ENCODE data around the gene ANTKMT.

The ANTKMT gene

GRCh38 chr16:720990-721764, at the start of gene ANTKMT:
Gene ANTKMT (plus strand): TSS chr16:721146. CDS start chr16:721275, 129 bp downstream.
- DNase-seq (ENCODE audit: low read depth in 1 of 2, low spot score in 1 of 2): peak; percentile 95 to 97
- in situ Hi-C loops (cut with HindIII; ENCODE audit: low pct_unique_long_range_greater_than_20kb, low sequenced_read_pairs): loop anchor here (25.0 kb wide), 1 partner anchor 266 kb away; the partner anchor contains the start of gene SOX8
- no peak for TF ChIP-seq JUND (IDR thresholded peaks at IDR 0.05; ENCODE audit: low read depth)

- no peak for DNase-seq (ENCODE audit: low read depth in 1 of 2, low spot score in 1 of 2)
- in situ Hi-C loops (cut with HindIII; ENCODE audit: low pct_unique_long_range_greater_than_20kb, low sequenced_read_pairs): no loop called here
- TF ChIP-seq JUND (IDR thresholded peaks at IDR 0.05; ENCODE audit: low read depth): no peak
Measured at GRCh38 chr16:671353-672131, 49.4 kb upstream of the ANTKMT start.

GRCh38 chr16:672371-672770, 48.6 kb upstream of the ANTKMT start:
- DNase-seq (ENCODE audit: low read depth in 1 of 2, low spot score in 1 of 2): no peak
- TF ChIP-seq JUND (IDR thresholded peaks at IDR 0.05; ENCODE audit: low read depth): no peak
- in situ Hi-C loops (cut with HindIII; ENCODE audit: low pct_unique_long_range_greater_than_20kb, low sequenced_read_pairs): no loop called here

- TF ChIP-seq JUND (IDR thresholded peaks at IDR 0.05; ENCODE audit: low read depth): no peak
- DNase-seq (ENCODE audit: low read depth in 1 of 2, low spot score in 1 of 2): no peak
- in situ Hi-C loops (cut with HindIII; ENCODE audit: low pct_unique_long_range_greater_than_20kb, low sequenced_read_pairs): no loop called here
Measured at GRCh38 chr16:672851-673250, 48.1 kb upstream of the ANTKMT start.

GRCh38 chr16:673399-673991, 47.5 kb upstream of the ANTKMT start:
- DNase-seq (ENCODE audit: low read depth in 1 of 2, low spot score in 1 of 2): no peak
- TF ChIP-seq JUND (IDR thresholded peaks at IDR 0.05; ENCODE audit: low read depth): no peak
- in situ Hi-C loops (cut with HindIII; ENCODE audit: low pct_unique_long_range_greater_than_20kb, low sequenced_read_pairs): no loop called here

- in situ Hi-C loops (cut with HindIII; ENCODE audit: low pct_unique_long_range_greater_than_20kb, low sequenced_read_pairs): no loop called here
- DNase-seq (ENCODE audit: low read depth in 1 of 2, low spot score in 1 of 2): no peak
- TF ChIP-seq JUND (IDR thresholded peaks at IDR 0.05; ENCODE audit: low read depth): no peak
Measured at GRCh38 chr16:674214-674881, 46.6 kb upstream of the ANTKMT start.

GRCh38 chr16:674968-675883, 45.7 kb upstream of the ANTKMT start, which contains the start of gene RHBDL1:
Gene RHBDL1 (plus strand): TSS chr16:675671. CDS start chr16:675791, 120 bp downstream.
- in situ Hi-C loops (cut with HindIII; ENCODE audit: low pct_unique_long_range_greater_than_20kb, low sequenced_read_pairs): no loop called here
- no peak for DNase-seq (ENCODE audit: low read depth in 1 of 2, low spot score in 1 of 2)
- TF ChIP-seq JUND (IDR thresholded peaks at IDR 0.05; ENCODE audit: low read depth): no peak

- no peak for TF ChIP-seq JUND (IDR thresholded peaks at IDR 0.05; ENCODE audit: low read depth)
- DNase-seq (ENCODE audit: low read depth in 1 of 2, low spot score in 1 of 2): no peak
- in situ Hi-C loops (cut with HindIII; ENCODE audit: low pct_unique_long_range_greater_than_20kb, low sequenced_read_pairs): no loop called here
Measured at GRCh38 chr16:675884-676564, 44.9 kb upstream of the ANTKMT start.

GRCh38 chr16:676565-676902, 44.4 kb upstream of the ANTKMT start:
- no peak for TF ChIP-seq JUND (IDR thresholded peaks at IDR 0.05; ENCODE audit: low read depth)
- in situ Hi-C loops (cut with HindIII; ENCODE audit: low pct_unique_long_range_greater_than_20kb, low sequenced_read_pairs): no loop called here
- no peak for DNase-seq (ENCODE audit: low read depth in 1 of 2, low spot score in 1 of 2)

GRCh38 chr16:676913-677312, 44.0 kb upstream of the ANTKMT start:
- in situ Hi-C loops (cut with HindIII; ENCODE audit: low pct_unique_long_range_greater_than_20kb, low sequenced_read_pairs): no loop called here
- no peak for DNase-seq (ENCODE audit: low read depth in 1 of 2, low spot score in 1 of 2)
- TF ChIP-seq JUND (IDR thresholded peaks at IDR 0.05; ENCODE audit: low read depth): no peak

All from T47D (cell line).